Stomach (tissue), 9 donors: Measurements from ENCODE around the gene NR2F2. TPM values are rescaled to one million over a fixed set of nuclear protein-coding genes. Genes with fewer than 3 reads are reported as not detected.

Source experiments
- DNase-seq, 2 donors: peaks; one replicate each; pipeline versions ENCODE4 v3.0.0 to v3.0.0-alpha.2; 2013 to 2019
- H3K27ac ChIP-seq, 5 donors: fragments of 200-600 bp in 4 of 5; sonication (generic) in 4 of 5; one replicate each; pipeline ENCODE4 v1.5.1; 2013 to 2019; ENCODE audit warnings: mild to moderate bottlenecking in 1 of 5, moderate library complexity in 1 of 5
- H3K27me3 ChIP-seq, 3 donors: fragments of 200-600 bp; sonication (generic); one replicate each; pipeline ENCODE4 v1.5.1; 2017 to 2019; ENCODE audit warnings: mixed run types in 1 of 3
- H3K36me3 ChIP-seq, 4 donors: fragments of 200-600 bp; sonication (generic); 1 replicate in 3 of 4; 2 replicates in 1 of 4; pipeline ENCODE4 v1.5.1; 2016 to 2019
- H3K4me1 ChIP-seq, 4 donors: fragments of 200-600 bp; sonication (generic); one replicate each; pipeline ENCODE4 v1.5.1; 2016 to 2019
- H3K4me3 ChIP-seq, 4 donors: fragments of 200-600 bp; sonication (generic) in 3 of 4; one replicate each; pipeline ENCODE4 v1.5.1; 2016 to 2019; ENCODE audit warnings: mild to moderate bottlenecking in 1 of 4
- H3K9me3 ChIP-seq, 4 donors: fragments of 200-600 bp; sonication (generic); one replicate each; pipeline ENCODE4 v1.5.1; 2016 to 2019
- CTCF ChIP-seq, 7 experiments: fragments of 450-650 bp in 4 of 7; fragments of 200-600 bp in 3 of 7; sonication (generic) in 3 of 7; IDR thresholded peaks; one replicate each; pipeline ENCODE4 v1.5.1; 2016 to 2019; ENCODE audit warnings: antibody characterized with exemption in 7 of 7, control low read depth in 2 of 7, mild to moderate bottlenecking in 1 of 7
- EP300 ChIP-seq: sonication (generic); formaldehyde crosslinking; IDR thresholded peaks from one replicate; pipeline ENCODE4 v1.6.1; 2017; ENCODE audit warnings: antibody characterized with exemption
- POLR2A ChIP-seq, 4 donors: fragments of 450-650 bp; IDR thresholded peaks; one replicate each; pipeline ENCODE4 v1.6.1; 2016; ENCODE audit warnings: antibody characterized with exemption in 4 of 4, control low read depth in 2 of 4, mild to moderate bottlenecking in 1 of 4, moderate library complexity in 1 of 4
- POLR2AphosphoS5 ChIP-seq, 3 donors: sonication (generic); formaldehyde crosslinking; IDR thresholded peaks; one replicate each; pipeline ENCODE4 v1.6.1; 2016; ENCODE audit warnings: antibody characterized with exemption in 3 of 3
- WGBS, 5 donors: extraction: QIAGEN DNeasy Blood & Tissue Kit in 3 of 5; methylation state at CpG; one replicate each; pipeline versions ENCODE4 v1.1.5 to v1.1.7; 2013 to 2018; 5-methylcytosine and 5-hydroxymethylcytosine counted together
- intact Hi-C: fragments of 100-400 bp; cut with DNase I; formaldehyde crosslinking; loops from one replicate; pipeline ENCODE4 v1.15.1; 2023; ENCODE audit warnings: low total_unique reads
- polyA plus RNA-seq, 3 donors: library from polyadenylated mRNA; stranded (reverse); fragments of 200-250 nt; gene quantifications; one replicate each; pipeline ENCODE4 v1.2.3, GENCODE V29; 2013
- total RNA-seq, 5 donors: library from RNA; depleted of rRNA; stranded (reverse); fragments of >200 nt; gene quantifications; one replicate each; pipeline versions ENCODE4 v1.1.0 to v1.2.3, GENCODE V29; 2014 to 2016
- donor health status: healthy with polysubstance abuse.
- donor health status: Bipolar disorder and iron deficiency.
- donor health status: healthy.

NR2F2 gene
- total and polyA plus RNA-seq, 8 donors, result 30.9 to 96.2 (median 43.5) TPM

GRCh38 chr15:96328181-96328876 lies 2.2 kb upstream of the NR2F2 start:
- Histone ChIP-seq H3K27ac (peak overlapping the region in 4 of 5 donors; percentile 93 to 98 (median 96)), H3K4me3 (peak overlapping the region; percentile 57 to 89 (median 72)), H3K9me3 (no peaks in the 10 kb centered on the region), H3K4me1 (peaks cover 12 to 43% (median 27%) of the 10 kb centered on the region in 4 donors), H3K36me3 (peaks cover 0 to 22% (median 2%) of the 10 kb centered on the region in 4 donors), H3K27me3 (peaks cover 0 to 62% (median under 1%) of the 10 kb centered on the region in 3 donors)
- intact Hi-C loops, result no loop called here
- WGBS, 5 donors, result 13 to 45% (median 24%) methylated on average over 7 of the region's 7 CpGs
- TF ChIP-seq CTCF (IDR thresholded peaks at IDR 0.05), result no peak
- no peak for TF ChIP-seq POLR2A (IDR thresholded peaks at IDR 0.05)
- no peak for DNase-seq

DNA sequence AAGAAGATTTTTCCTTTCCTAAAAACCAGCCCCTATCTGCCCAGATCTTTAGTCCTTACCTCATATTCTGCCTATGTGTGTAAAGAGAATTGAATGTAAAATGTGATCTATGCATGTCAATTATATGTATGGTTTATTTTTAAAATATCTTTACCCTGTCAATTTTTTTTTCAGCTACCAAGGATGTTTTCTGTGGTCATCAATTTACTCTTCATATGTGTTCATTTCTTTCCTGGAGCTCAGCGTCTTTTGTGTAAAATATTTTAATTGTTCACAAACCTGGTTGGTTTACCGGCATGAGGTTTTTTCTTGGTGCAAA lies 1.7 kb upstream of the NR2F2 start:
- Histone ChIP-seq H3K27me3 (peaks cover 0 to 64% (median 0%) of the 10 kb centered on the region in 3 donors), H3K27ac (peak overlapping the region in 4 of 5 donors; percentile 93 to 98 (median 96)), H3K4me3 (peak overlapping the region; percentile 80 to 89 (median 88)), H3K36me3 (peaks cover 3 to 27% (median 6%) of the 10 kb centered on the region in 4 donors), H3K9me3 (no peaks in the 10 kb centered on the region), H3K4me1 (peaks cover 10 to 38% (median 22%) of the 10 kb centered on the region in 4 donors)
- 16 to 34% (median 18%) methylated on average over 2 of the region's 2 CpGs for WGBS, 5 donors
- no peak for DNase-seq
- intact Hi-C loops, result no loop called here
- TF ChIP-seq POLR2A (IDR thresholded peaks at IDR 0.05) (no peak), POLR2AphosphoS5 (IDR thresholded peaks at IDR 0.05) (no peak), EP300 (no peak), CTCF (IDR thresholded peaks at IDR 0.05) (no peak)

DNA sequence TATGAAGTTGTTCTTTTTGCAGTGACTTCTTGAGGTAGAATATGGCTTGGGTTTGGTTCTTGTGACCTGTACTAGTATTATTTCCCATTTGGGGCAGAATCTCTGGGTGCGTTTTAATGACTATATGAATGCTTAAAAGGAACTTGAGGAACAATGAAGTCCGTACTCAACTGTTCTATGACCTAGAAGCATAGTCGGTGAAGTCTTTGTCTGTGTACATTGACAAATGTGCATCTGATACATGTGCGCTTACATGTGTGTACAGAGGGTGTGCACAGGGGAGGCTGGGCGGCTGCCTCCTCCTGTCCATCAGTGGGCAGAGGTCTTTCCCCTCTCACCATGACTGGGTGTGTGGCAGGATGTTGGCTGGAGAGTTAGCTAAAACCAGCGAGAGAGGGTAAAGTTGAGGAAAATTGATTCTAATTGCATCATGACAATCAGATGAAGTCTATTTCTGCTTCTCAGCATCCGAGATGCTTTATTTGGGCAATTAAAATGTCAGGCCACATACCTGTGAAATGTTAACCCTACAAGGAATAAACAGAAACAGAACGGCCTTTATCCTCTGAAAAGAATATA lies 1.0 kb upstream of the NR2F2 start:
- WGBS, 5 donors, result 5 to 21% (median 13%) methylated on average over 8 of the region's 8 CpGs
- DNase-seq, result peak in 1 of 2 donors; percentile 61
- Histone ChIP-seq H3K4me3 (peak overlapping the region; percentile 80 to 89 (median 88)), H3K36me3 (peaks cover 9 to 33% (median 12%) of the 10 kb centered on the region in 4 donors), H3K4me1 (peaks cover 3 to 31% (median 21%) of the 10 kb centered on the region in 4 donors), H3K9me3 (no peaks in the 10 kb centered on the region), H3K27me3 (peaks cover 0 to 64% (median 0%) of the 10 kb centered on the region in 3 donors), H3K27ac (peak overlapping the region; percentile 93 to 98 (median 97))
- intact Hi-C loops, result no loop called here
- no peak for TF ChIP-seq POLR2A (IDR thresholded peaks at IDR 0.05)
- no peak for TF ChIP-seq EP300
- TF ChIP-seq POLR2AphosphoS5 (IDR thresholded peaks at IDR 0.05), result peak in 1 of 3 donors; percentile 32
- TF ChIP-seq CTCF (IDR thresholded peaks at IDR 0.05), result no peak

GRCh38 chr15:96330064-96330449 lies 443 bp upstream of the NR2F2 start:
- Histone ChIP-seq H3K4me3 (peak overlapping the region; percentile 80 to 89 (median 88)), H3K36me3 (peaks cover 15 to 39% (median 18%) of the 10 kb centered on the region in 4 donors), H3K27ac (peak overlapping the region; percentile 93 to 98 (median 97)), H3K4me1 (peaks cover 3 to 26% (median 19%) of the 10 kb centered on the region in 4 donors), H3K27me3 (peaks cover 0 to 66% (median 0%) of the 10 kb centered on the region in 3 donors), H3K9me3 (no peaks in the 10 kb centered on the region)
- TF ChIP-seq POLR2AphosphoS5 (IDR thresholded peaks at IDR 0.05) (peak; percentile 13 to 76 (median 37)), CTCF (IDR thresholded peaks at IDR 0.05) (no peak)
- DNase-seq, result no peak
- intact Hi-C loops, result no loop called here
- WGBS, 5 donors, result 1 to 4% (median 1%) methylated on average over 14 to 37 of the region's 37 CpGs
